ENCODE measurements around the gene MORC4. TPM values are rescaled to one million over a fixed set of nuclear protein-coding genes. Genes with fewer than 3 reads are reported as not detected.
"Not testable (repeated sequence)": the region's sequence is repeated elsewhere in the genome, so short reads cannot be mapped to it uniquely, and the experiment has no call there.

Gene MORC4
- polyA plus RNA-seq, 2 donors = 4.4 to 8.0 TPM

GRCh38 chrX:106987488-106987887 is 12.5 kb downstream of the MORC4 start:
- Histone ChIP-seq H3K4me1 (ENCODE audit: control insufficient read depth in 2 of 2, insufficient read depth in 2 of 2, low read length in 1 of 2) (no peaks in the 10 kb centered on the region), H3K36me3 (ENCODE audit: control insufficient read depth in 2 of 2, insufficient read depth in 2 of 2, low read length in 1 of 2) (no peaks in the 10 kb centered on the region), H3K27ac (ENCODE audit: low read depth in 2 of 2, low read length in 1 of 2) (no peak overlapping the region), H3K27me3 (ENCODE audit: control insufficient read depth in 1 of 2, insufficient read depth in 2 of 2, low read length in 2 of 2) (no peaks in the 10 kb centered on the region), H3K9me3 (ENCODE audit: control insufficient read depth in 2 of 2, insufficient read depth in 1 of 2, low read depth in 1 of 2, low read length in 1 of 2) (no peaks in the 10 kb centered on the region), H3K4me3 (ENCODE audit: low read depth in 1 of 2, low read length in 2 of 2) (no peak overlapping the region)
- 74 to 81% methylated on average over 2 of the region's 2 CpGs for WGBS, 2 donors

DNA sequence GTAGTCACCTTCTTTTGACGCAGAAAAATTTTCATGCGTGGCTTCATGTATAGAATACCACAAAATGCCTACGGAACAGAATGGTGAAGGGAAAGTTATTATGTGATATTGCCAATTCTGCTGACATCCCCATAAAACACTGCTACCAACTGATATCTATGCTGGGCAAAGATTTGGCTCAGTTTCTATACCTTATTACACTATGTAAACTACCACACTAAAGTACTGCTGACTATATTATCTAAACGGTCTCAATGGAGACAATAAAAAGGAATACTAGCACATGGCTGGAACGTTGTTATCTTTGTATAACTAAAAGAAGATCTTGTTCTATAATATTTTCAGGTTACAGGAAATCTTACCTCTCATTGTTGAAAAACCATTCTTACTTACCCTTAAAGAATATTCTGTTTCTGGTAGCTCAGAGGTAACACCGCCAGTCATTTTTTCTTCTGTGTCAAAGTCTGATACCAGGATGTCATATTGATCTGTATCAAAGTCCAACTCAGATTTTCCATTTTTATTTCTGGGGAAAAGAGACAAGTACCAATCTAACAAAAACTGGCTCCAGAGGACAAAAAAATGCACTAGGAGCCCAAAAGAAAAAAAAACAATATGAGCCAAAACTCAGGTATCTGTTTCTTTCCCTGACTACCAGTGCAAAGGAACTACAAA is 18.9 kb downstream of the MORC4 start:
- Histone ChIP-seq H3K4me1 (ENCODE audit: control insufficient read depth in 2 of 2, insufficient read depth in 2 of 2, low read length in 1 of 2) (no peaks in the 10 kb centered on the region), H3K27me3 (ENCODE audit: control insufficient read depth in 1 of 2, insufficient read depth in 2 of 2, low read length in 2 of 2) (no peaks in the 10 kb centered on the region), H3K36me3 (ENCODE audit: control insufficient read depth in 2 of 2, insufficient read depth in 2 of 2, low read length in 1 of 2) (no peaks in the 10 kb centered on the region), H3K9me3 (ENCODE audit: control insufficient read depth in 2 of 2, insufficient read depth in 1 of 2, low read depth in 1 of 2, low read length in 1 of 2) (no peaks in the 10 kb centered on the region), H3K4me3 (ENCODE audit: low read depth in 1 of 2, low read length in 2 of 2) (no peak overlapping the region), H3K27ac (ENCODE audit: low read depth in 2 of 2, low read length in 1 of 2) (no peak overlapping the region)
- WGBS, 2 donors = 78 to 90% methylated on average over 6 of the region's 6 CpGs

GRCh38 chrX:106976416-106976815 is 23.6 kb downstream of the MORC4 start:
- 52 to 63% methylated on average over 3 of the region's 3 CpGs for WGBS, 2 donors

DNA sequence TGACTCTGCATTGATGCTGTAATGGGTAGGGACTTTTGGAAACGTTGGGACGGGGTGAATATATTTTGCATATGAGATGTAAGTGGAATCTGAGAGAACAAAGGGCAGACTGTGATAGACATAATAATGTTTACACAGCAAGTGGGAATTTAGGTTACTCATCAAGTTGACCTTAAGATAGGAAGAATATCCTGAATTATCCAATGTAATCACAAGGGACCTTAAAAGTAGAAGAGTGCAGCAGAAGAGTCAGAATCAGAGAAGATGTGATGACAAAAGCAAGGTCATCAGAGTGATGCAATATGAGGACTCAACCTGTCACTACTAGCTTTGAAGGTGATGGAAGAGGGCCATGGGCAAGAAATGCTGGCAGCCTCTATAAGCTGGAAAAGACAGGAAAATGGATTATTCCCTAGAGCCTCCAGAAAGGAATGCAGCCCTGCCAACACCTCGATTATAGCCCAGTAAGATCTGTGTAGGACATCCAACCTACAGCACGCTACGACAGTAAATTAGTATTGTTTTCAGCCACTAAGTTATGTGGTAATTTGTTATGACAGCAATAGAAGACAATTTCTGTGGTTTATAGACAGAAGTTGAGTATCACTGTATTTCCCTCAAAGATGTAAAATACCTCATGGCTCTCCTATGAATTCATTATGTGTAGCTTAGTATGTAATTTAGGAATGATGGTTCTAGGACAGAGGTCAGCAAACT is 26.4 kb downstream of the MORC4 start:
- Histone ChIP-seq H3K27ac (ENCODE audit: low read depth in 2 of 2, low read length in 1 of 2) (no peak overlapping the region), H3K9me3 (ENCODE audit: control insufficient read depth in 2 of 2, insufficient read depth in 1 of 2, low read depth in 1 of 2, low read length in 1 of 2) (no peaks in the 10 kb centered on the region), H3K27me3 (ENCODE audit: control insufficient read depth in 1 of 2, insufficient read depth in 2 of 2, low read length in 2 of 2) (no peaks in the 10 kb centered on the region), H3K4me1 (ENCODE audit: control insufficient read depth in 2 of 2, insufficient read depth in 2 of 2, low read length in 1 of 2) (no peaks in the 10 kb centered on the region), H3K36me3 (ENCODE audit: control insufficient read depth in 2 of 2, insufficient read depth in 2 of 2, low read length in 1 of 2) (no peaks in the 10 kb centered on the region), H3K4me3 (ENCODE audit: low read depth in 1 of 2, low read length in 2 of 2) (no peak overlapping the region)
- WGBS, 2 donors = 45 to 56% methylated on average over 5 of the region's 5 CpGs

More at GRCh38 chrX:106976416-106976815, 23.6 kb downstream of the MORC4 start:
- Histone ChIP-seq H3K36me3 (ENCODE audit: control insufficient read depth in 2 of 2, insufficient read depth in 2 of 2, low read length in 1 of 2) (no peaks in the 10 kb centered on the region), H3K4me3 (ENCODE audit: low read depth in 1 of 2, low read length in 2 of 2) (no peak overlapping the region), H3K4me1 (ENCODE audit: control insufficient read depth in 2 of 2, insufficient read depth in 2 of 2, low read length in 1 of 2) (no peaks in the 10 kb centered on the region), H3K9me3 (ENCODE audit: control insufficient read depth in 2 of 2, insufficient read depth in 1 of 2, low read depth in 1 of 2, low read length in 1 of 2) (no peaks in the 10 kb centered on the region), H3K27ac (ENCODE audit: low read depth in 2 of 2, low read length in 1 of 2) (no peak overlapping the region), H3K27me3 (ENCODE audit: control insufficient read depth in 1 of 2, insufficient read depth in 2 of 2, low read length in 2 of 2) (no peaks in the 10 kb centered on the region)

DNA sequence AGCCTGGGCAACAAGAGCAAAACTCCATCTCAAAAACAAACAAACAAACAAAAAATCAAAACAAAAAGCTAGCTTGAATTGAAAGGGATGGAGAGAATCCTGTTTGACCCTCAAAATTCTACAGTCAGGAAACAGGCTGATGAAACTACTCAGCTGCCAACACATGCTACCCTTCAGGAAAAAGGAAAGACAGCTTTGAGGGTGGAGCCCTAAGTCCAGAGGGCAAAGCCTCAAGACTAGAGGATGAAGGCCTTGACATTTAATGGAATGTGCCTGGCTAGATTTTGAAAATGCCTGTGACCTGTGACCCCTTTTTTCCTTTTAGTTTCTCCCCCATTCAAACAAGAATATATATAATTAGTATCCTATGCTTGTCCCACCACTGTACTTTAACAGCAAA is 27.1 kb downstream of the MORC4 start:
- Histone ChIP-seq H3K4me1 (ENCODE audit: control insufficient read depth in 2 of 2, insufficient read depth in 2 of 2, low read length in 1 of 2) (no peaks in the 10 kb centered on the region), H3K27me3 (ENCODE audit: control insufficient read depth in 1 of 2, insufficient read depth in 2 of 2, low read length in 2 of 2) (no peaks in the 10 kb centered on the region), H3K36me3 (ENCODE audit: control insufficient read depth in 2 of 2, insufficient read depth in 2 of 2, low read length in 1 of 2) (no peaks in the 10 kb centered on the region), H3K4me3 (ENCODE audit: low read depth in 1 of 2, low read length in 2 of 2) (no peak overlapping the region), H3K27ac (ENCODE audit: low read depth in 2 of 2, low read length in 1 of 2) (no peak overlapping the region), H3K9me3 (ENCODE audit: control insufficient read depth in 2 of 2, insufficient read depth in 1 of 2, low read depth in 1 of 2, low read length in 1 of 2) (no peaks in the 10 kb centered on the region)

DNA sequence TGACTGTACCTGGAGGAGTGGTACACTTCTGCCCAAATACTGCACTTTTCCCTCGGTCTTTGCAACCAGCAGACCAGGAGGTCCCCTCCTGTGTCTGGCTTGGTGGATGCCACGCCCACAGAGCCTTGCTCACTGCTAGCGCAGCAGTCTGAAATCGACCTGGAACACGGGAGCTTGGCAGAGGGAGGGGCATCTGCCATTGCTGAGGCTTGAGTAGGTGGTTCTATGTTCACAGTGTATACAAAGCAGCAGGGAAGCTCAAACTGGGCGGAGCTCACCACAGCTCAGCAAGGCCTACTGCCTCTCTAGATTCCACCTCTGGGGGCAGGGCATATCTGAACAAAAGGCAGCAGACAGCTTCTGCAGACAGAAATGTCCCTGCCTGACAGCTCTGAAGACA is 33.5 kb downstream of the MORC4 start:
- H3K36me3 ChIP-seq (ENCODE audit: control insufficient read depth in 2 of 2, insufficient read depth in 2 of 2, low read length in 1 of 2); H3K9me3 ChIP-seq (ENCODE audit: control insufficient read depth in 2 of 2, insufficient read depth in 1 of 2, low read depth in 1 of 2, low read length in 1 of 2); H3K4me3 ChIP-seq (ENCODE audit: low read depth in 1 of 2, low read length in 2 of 2); H3K27ac ChIP-seq (ENCODE audit: low read depth in 2 of 2, low read length in 1 of 2); H3K27me3 ChIP-seq (ENCODE audit: control insufficient read depth in 1 of 2, insufficient read depth in 2 of 2, low read length in 2 of 2); H3K4me1 ChIP-seq (ENCODE audit: control insufficient read depth in 2 of 2, insufficient read depth in 2 of 2, low read length in 1 of 2): not testable (repeated sequence)
- WGBS, 2 donors = 63 to 85% methylated on average over 6 of the region's 6 CpGs

DNA sequence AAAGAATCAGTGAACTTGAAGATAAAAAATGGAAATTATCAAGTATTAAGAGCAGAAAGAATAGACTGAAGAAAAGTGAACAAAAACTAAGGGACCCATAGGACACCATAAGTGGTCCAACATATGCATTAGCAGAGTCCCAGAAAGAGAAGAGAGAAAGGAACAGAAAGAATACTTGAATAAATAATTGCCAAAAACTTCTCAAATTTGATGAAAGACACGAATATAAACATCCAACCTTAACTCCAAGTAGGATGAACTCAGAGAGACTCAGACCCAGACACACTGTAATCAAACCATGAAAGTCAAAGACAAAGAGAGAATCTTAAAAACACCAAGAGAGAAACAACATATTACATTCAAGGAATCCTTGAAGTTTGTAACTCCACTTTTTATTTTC is 35.7 kb downstream of the MORC4 start:
- Histone ChIP-seq H3K36me3 (ENCODE audit: control insufficient read depth in 2 of 2, insufficient read depth in 2 of 2, low read length in 1 of 2) (no peaks in the 10 kb centered on the region), H3K27ac (ENCODE audit: low read depth in 2 of 2, low read length in 1 of 2) (no peak overlapping the region), H3K4me1 (ENCODE audit: control insufficient read depth in 2 of 2, insufficient read depth in 2 of 2, low read length in 1 of 2) (no peaks in the 10 kb centered on the region), H3K27me3 (ENCODE audit: control insufficient read depth in 1 of 2, insufficient read depth in 2 of 2, low read length in 2 of 2) (no peaks in the 10 kb centered on the region), H3K4me3 (ENCODE audit: low read depth in 1 of 2, low read length in 2 of 2) (no peak overlapping the region), H3K9me3 (ENCODE audit: control insufficient read depth in 2 of 2, insufficient read depth in 1 of 2, low read depth in 1 of 2, low read length in 1 of 2) (no peaks in the 10 kb centered on the region)
- WGBS, 2 donors = 47 to 71% methylated on average over 1 of the region's 1 CpG

DNA sequence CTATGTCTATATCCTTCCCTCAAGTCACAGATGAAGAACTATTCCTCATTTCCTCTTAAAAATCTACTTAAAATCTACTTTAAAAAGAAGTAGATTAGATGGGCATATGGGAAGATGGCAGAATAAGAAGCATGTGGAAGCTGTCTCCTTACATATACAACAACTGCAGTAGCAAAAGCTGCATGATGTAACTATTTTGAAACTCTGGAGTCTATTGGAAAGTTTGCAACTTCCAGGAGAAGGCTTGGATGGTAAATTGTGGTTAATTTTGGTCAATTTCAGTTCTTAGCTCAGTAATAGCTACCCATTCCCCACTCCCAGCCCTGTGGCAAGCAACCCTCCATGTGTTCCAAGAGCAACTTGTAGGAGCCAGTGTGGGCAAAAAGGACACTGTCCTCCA is 36.9 kb downstream of the MORC4 start:
- Histone ChIP-seq H3K9me3 (ENCODE audit: control insufficient read depth in 2 of 2, insufficient read depth in 1 of 2, low read depth in 1 of 2, low read length in 1 of 2) (no peaks in the 10 kb centered on the region), H3K4me1 (ENCODE audit: control insufficient read depth in 2 of 2, insufficient read depth in 2 of 2, low read length in 1 of 2) (no peaks in the 10 kb centered on the region), H3K27me3 (ENCODE audit: control insufficient read depth in 1 of 2, insufficient read depth in 2 of 2, low read length in 2 of 2) (no peaks in the 10 kb centered on the region), H3K36me3 (ENCODE audit: control insufficient read depth in 2 of 2, insufficient read depth in 2 of 2, low read length in 1 of 2) (no peaks in the 10 kb centered on the region), H3K4me3 (ENCODE audit: low read depth in 1 of 2, low read length in 2 of 2) (no peak overlapping the region), H3K27ac (ENCODE audit: low read depth in 2 of 2, low read length in 1 of 2) (no peak overlapping the region)

DNA sequence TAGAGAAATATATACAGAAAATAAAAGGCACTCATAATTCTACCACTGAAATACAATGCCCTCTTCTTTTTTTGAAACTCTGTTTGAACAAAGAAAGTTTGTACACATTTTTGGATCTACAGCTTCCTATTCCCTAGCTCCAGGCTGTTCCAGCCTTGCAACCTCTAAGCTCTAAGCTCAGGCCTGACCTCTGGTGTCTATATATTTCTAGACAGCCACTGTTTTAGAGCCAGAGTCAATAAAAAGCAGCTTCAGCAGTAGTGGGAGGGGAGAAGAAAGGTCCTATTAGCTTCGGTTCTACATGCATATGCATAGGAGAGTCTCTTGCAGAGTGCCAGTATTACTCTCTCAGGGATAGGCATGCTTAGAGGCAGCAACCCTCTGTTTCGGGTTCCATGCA is 40.1 kb downstream of the MORC4 start:
- no peak overlapping the region for H3K27ac ChIP-seq (ENCODE audit: low read depth in 2 of 2, low read length in 1 of 2)
- H3K27me3 ChIP-seq (ENCODE audit: control insufficient read depth in 1 of 2, insufficient read depth in 2 of 2, low read length in 2 of 2) = no peaks in the 10 kb centered on the region
- WGBS, 2 donors = 51 to 63% methylated on average over 2 of the region's 2 CpGs

GRCh38 chrX:106957856-106958255 is 42.2 kb downstream of the MORC4 start:
- Histone ChIP-seq H3K9me3 (ENCODE audit: control insufficient read depth in 2 of 2, insufficient read depth in 1 of 2, low read depth in 1 of 2, low read length in 1 of 2) (no peaks in the 10 kb centered on the region), H3K27me3 (ENCODE audit: control insufficient read depth in 1 of 2, insufficient read depth in 2 of 2, low read length in 2 of 2) (no peaks in the 10 kb centered on the region), H3K4me1 (ENCODE audit: control insufficient read depth in 2 of 2, insufficient read depth in 2 of 2, low read length in 1 of 2) (no peaks in the 10 kb centered on the region), H3K27ac (ENCODE audit: low read depth in 2 of 2, low read length in 1 of 2) (no peak overlapping the region), H3K4me3 (ENCODE audit: low read depth in 1 of 2, low read length in 2 of 2) (no peak overlapping the region), H3K36me3 (ENCODE audit: control insufficient read depth in 2 of 2, insufficient read depth in 2 of 2, low read length in 1 of 2) (no peaks in the 10 kb centered on the region)
- WGBS, 2 donors = 42 to 95% methylated on average over 1 of the region's 1 CpG

More for the DNA sequence above, 40.1 kb downstream of the MORC4 start:
- Histone ChIP-seq H3K36me3 (ENCODE audit: control insufficient read depth in 2 of 2, insufficient read depth in 2 of 2, low read length in 1 of 2) (no peaks in the 10 kb centered on the region), H3K9me3 (ENCODE audit: control insufficient read depth in 2 of 2, insufficient read depth in 1 of 2, low read depth in 1 of 2, low read length in 1 of 2) (no peaks in the 10 kb centered on the region), H3K4me1 (ENCODE audit: control insufficient read depth in 2 of 2, insufficient read depth in 2 of 2, low read length in 1 of 2) (no peaks in the 10 kb centered on the region), H3K4me3 (ENCODE audit: low read depth in 1 of 2, low read length in 2 of 2) (no peak overlapping the region)
